H1 (cell line): ENCODE measurements around the gene CARD11. TPM values are rescaled to one million over a fixed set of nuclear protein-coding genes. Genes with fewer than 3 reads are reported as not detected.

Experiments
- CTCF ChIA-PET: fragments of 300-600 bp; sonication (Branson Sonifier 250); formaldehyde crosslinking; loops from one replicate; lab custom pipeline; 2021; ENCODE audit not compliant: partially characterized antibody; lab: Charles Lee
- POLR2A ChIA-PET: fragments of 300-600 bp; sonication (Branson Sonifier 250); formaldehyde crosslinking; loops from one replicate; lab custom pipeline; 2021; ENCODE audit warnings: inconsistent platforms; ENCODE audit not compliant: partially characterized antibody; lab: Charles Lee
- DNase-seq, 2 experiments: peaks; one replicate each; pipeline versions ENCODE4 v3.0.0 to v3.0.0-alpha.2; 2010 to 2022; ENCODE audit warnings: low spot score in 2 of 2, low read depth in 1 of 2, mixed read lengths in 1 of 2
- FAIRE-seq: peaks from 2 replicates; lab custom pipeline; 2011; peaks lifted over from hg19 to GRCh38; lab: Jason Lieb, UNC
- H2AFZ ChIP-seq: 2 replicates; pipeline ENCODE4 v1.8.1; 2012; ENCODE audit warnings: low read length, inconsistent platforms
- H2AK5ac ChIP-seq: 2 replicates; pipeline ENCODE4 v1.6.1; 2013; ENCODE audit warnings: low read depth, low read length
- H2BK120ac ChIP-seq: replicated peaks from 2 replicates; pipeline ENCODE3; 2013; ENCODE audit warnings: low read depth, low read length, inconsistent platforms
- H2BK12ac ChIP-seq: 2 replicates; pipeline ENCODE4 v1.6.1; 2013; ENCODE audit warnings: low read depth, low read length
- H2BK15ac ChIP-seq: 2 replicates; pipeline ENCODE4 v1.6.1; 2013; ENCODE audit warnings: low read length
- H2BK20ac ChIP-seq: 2 replicates; pipeline ENCODE4 v1.6.1; 2013; ENCODE audit warnings: low read length
- H2BK5ac ChIP-seq: 2 replicates; pipeline ENCODE4 v1.6.1; 2013; ENCODE audit warnings: low read depth, low read length
- H3K14ac ChIP-seq: 2 replicates; pipeline ENCODE4 v1.6.1; 2013; ENCODE audit warnings: inconsistent platforms; ENCODE audit not compliant: insufficient read length
- H3K18ac ChIP-seq: 2 replicates; pipeline ENCODE4 v1.6.1; 2013; ENCODE audit warnings: low read length; ENCODE audit errors: extremely low read depth
- H3K23ac ChIP-seq: 2 replicates; pipeline ENCODE4 v1.6.1; 2013; ENCODE audit warnings: inconsistent platforms; ENCODE audit not compliant: insufficient read length
- H3K23me2 ChIP-seq: 2 replicates; pipeline ENCODE4 v1.6.1; 2013; ENCODE audit warnings: low read depth, low read length
- H3K27ac ChIP-seq: 2 replicates; pipeline ENCODE4 v1.6.1; 2011; ENCODE audit warnings: low read depth, low read length, inconsistent platforms
- H3K27me3 ChIP-seq, 4 experiments: replicated peaks in 1 of 4; 1 replicate in 1 of 4; 2 replicates in 3 of 4; pipeline versions ENCODE4 v1.6.1 to v1.8.1; 2011 to 2013; ENCODE audit warnings: low read length in 3 of 4, mild to moderate bottlenecking in 3 of 4, inconsistent platforms in 2 of 4, mixed read lengths in 2 of 4, moderate library complexity in 1 of 4; ENCODE audit not compliant: control insufficient read depth in 3 of 4, insufficient read depth in 3 of 4; ENCODE audit errors: extremely low read depth in 1 of 4
- H3K36me3 ChIP-seq, 4 experiments: 2 replicates each; pipeline versions ENCODE4 v1.6.1 to v1.8.1; 2011 to 2013; ENCODE audit warnings: mild to moderate bottlenecking in 4 of 4, low read length in 3 of 4, moderate library complexity in 2 of 4, control low read depth in 1 of 4, inconsistent platforms in 1 of 4; ENCODE audit not compliant: insufficient read depth in 4 of 4, control insufficient read depth in 2 of 4
- H3K4ac ChIP-seq: replicated peaks from 2 replicates; pipeline ENCODE3; 2013; ENCODE audit warnings: low read length, low read depth, mixed read lengths, inconsistent platforms; ENCODE audit not compliant: insufficient read length
- H3K4me1 ChIP-seq, 4 experiments: replicated peaks in 1 of 4; 1 replicate in 1 of 4; 2 replicates in 3 of 4; pipeline versions ENCODE4 v1.6.1 to v1.8.1; 2011 to 2013; ENCODE audit warnings: low read length in 3 of 4, inconsistent platforms in 2 of 4, mixed read lengths in 1 of 4; ENCODE audit not compliant: insufficient read depth in 4 of 4, control insufficient read depth in 3 of 4
- H3K4me2 ChIP-seq, 2 experiments: 2 replicates each; pipeline versions ENCODE4 v1.6.1 to v1.8.1; 2011 to 2013; ENCODE audit warnings: low read depth in 2 of 2, low read length in 2 of 2, control low read depth in 1 of 2, inconsistent platforms in 1 of 2, mild to moderate bottlenecking in 1 of 2; ENCODE audit not compliant: insufficient read depth in 1 of 2
- H3K4me3 ChIP-seq, 4 experiments: fragments of 200-600, 300-600 bp in 1 of 4; sonication (generic), shearing (Covaris generic), sonication (Bioruptor Twin) in 1 of 4; 2 replicates each; pipeline versions ENCODE4 v1.5.1 to v1.8.1; 2011 to 2016; ENCODE audit warnings: low read length in 4 of 4, low read depth in 3 of 4, control low read depth in 2 of 4, inconsistent platforms in 2 of 4, mild to moderate bottlenecking in 2 of 4, mixed read lengths in 1 of 4, moderate library complexity in 1 of 4; ENCODE audit not compliant: insufficient read depth in 2 of 4; ENCODE audit errors: extremely low read depth in 1 of 4
- H3K56ac ChIP-seq: replicated peaks from 2 replicates; pipeline ENCODE3; 2013; ENCODE audit warnings: low read depth, mild to moderate bottlenecking, mixed read lengths, low read length, inconsistent platforms; ENCODE audit not compliant: insufficient read length
- H3K79me1 ChIP-seq: 2 replicates; pipeline ENCODE4 v1.6.1; 2013; ENCODE audit warnings: low read depth, low read length, control low read depth
- H3K79me2 ChIP-seq, 2 experiments: 2 replicates each; pipeline versions ENCODE4 v1.6.1 to v1.8.1; 2012 to 2013; ENCODE audit warnings: low read length in 2 of 2, mild to moderate bottlenecking in 2 of 2, inconsistent platforms in 1 of 2; ENCODE audit not compliant: insufficient read depth in 2 of 2, control insufficient read depth in 1 of 2
- H3K9ac ChIP-seq, 4 experiments: replicated peaks in 1 of 4; 1 replicate in 1 of 4; 2 replicates in 3 of 4; pipeline versions ENCODE4 v1.6.1 to v1.8.1; 2011 to 2013; ENCODE audit warnings: low read depth in 3 of 4, low read length in 3 of 4, control low read depth in 2 of 4, mild to moderate bottlenecking in 2 of 4, moderate library complexity in 2 of 4, inconsistent platforms in 1 of 4; ENCODE audit errors: extremely low read depth in 1 of 4
- H3K9me3 ChIP-seq, 2 experiments: 2 replicates each; pipeline versions ENCODE4 v1.6.1 to v1.8.1; 2012 to 2013; ENCODE audit warnings: mild to moderate bottlenecking in 2 of 2, moderate library complexity in 2 of 2, control low read depth in 1 of 2, inconsistent platforms in 1 of 2, low read depth in 1 of 2, low read length in 1 of 2, mixed read lengths in 1 of 2; ENCODE audit not compliant: insufficient read depth in 2 of 2
- H4K20me1 ChIP-seq, 2 experiments: replicated peaks in 1 of 2; 2 replicates each; pipeline versions ENCODE3 to v1.8.1; 2011 to 2013; ENCODE audit warnings: inconsistent platforms in 2 of 2, low read length in 2 of 2, mild to moderate bottlenecking in 1 of 2; ENCODE audit not compliant: insufficient read depth in 2 of 2, control insufficient read depth in 1 of 2
- H4K5ac ChIP-seq: 2 replicates; pipeline ENCODE4 v1.6.1; 2013; ENCODE audit warnings: low read length, low read depth, mixed read lengths, inconsistent platforms; ENCODE audit not compliant: insufficient read length
- H4K8ac ChIP-seq: 2 replicates; pipeline ENCODE4 v1.8.0; 2013; ENCODE audit warnings: mild to moderate bottlenecking, moderate library complexity, low read length, inconsistent platforms; ENCODE audit not compliant: insufficient read depth; ENCODE audit errors: extremely low read depth
- H4K91ac ChIP-seq: replicated peaks from 2 replicates; pipeline ENCODE3; 2013; ENCODE audit warnings: low read length, mixed read lengths, inconsistent platforms; ENCODE audit not compliant: insufficient read length
- ASH2L ChIP-seq: fragments of 200-600, 300-600 bp; sonication (generic); IDR thresholded peaks from one replicate; pipeline ENCODE4 v1.7.1; 2017; ENCODE audit warnings: low read length
- BACH1 ChIP-seq: IDR thresholded peaks from 2 replicates; pipeline ENCODE4 v1.6.1; 2012; ENCODE audit warnings: low read length, improper control_type of control experiment
- CEBPB ChIP-seq: IDR thresholded peaks from 2 replicates; pipeline ENCODE4 v1.6.1; 2012; ENCODE audit warnings: low read depth, low read length
- CHD2 ChIP-seq: IDR thresholded peaks from 2 replicates; pipeline ENCODE4 v1.6.1; 2012; ENCODE audit warnings: low read length, improper control_type of control experiment
- KDM1A ChIP-seq: fragments of 200-600, 300-600 bp; sonication (generic); IDR thresholded peaks from 2 replicates; pipeline ENCODE4 v1.7.1; 2016; ENCODE audit warnings: mild to moderate bottlenecking, low read length, borderline replicate concordance
- MAFK ChIP-seq: IDR thresholded peaks from 2 replicates; pipeline ENCODE4 v1.6.1; 2012; ENCODE audit warnings: low read depth, mild to moderate bottlenecking, improper control_type of control experiment, low read length
- NANOG ChIP-seq: IDR thresholded peaks from 2 replicates; pipeline ENCODE4 v1.6.1; 2011; ENCODE audit warnings: low read length, low read depth, mild to moderate bottlenecking, inconsistent platforms; ENCODE audit not compliant: insufficient read depth, poor library complexity, severe bottlenecking
- POLR2A ChIP-seq, 2 experiments: IDR thresholded peaks; 1 replicate in 1 of 2; 2 replicates in 1 of 2; pipeline ENCODE4 v1.6.1; 2011; ENCODE audit warnings: low read depth in 2 of 2, low read length in 2 of 2, mild to moderate bottlenecking in 2 of 2; ENCODE audit errors: control extremely low read depth in 1 of 2
- SIN3A ChIP-seq, 2 experiments: IDR thresholded peaks in 1 of 2; conservative IDR thresholded peaks in 1 of 2; 2 replicates each; pipeline ENCODE4 v1.6.1; 2011 to 2012; ENCODE audit warnings: low read length in 2 of 2, improper control_type of control experiment in 1 of 2, low read depth in 1 of 2, mild to moderate bottlenecking in 1 of 2
- SP1 ChIP-seq: IDR thresholded peaks from 2 replicates; pipeline ENCODE4 v1.6.1; 2011; ENCODE audit warnings: low read depth, low read length
- SP2 ChIP-seq: IDR thresholded peaks from 2 replicates; pipeline ENCODE4 v1.6.1; 2012; ENCODE audit warnings: mild to moderate bottlenecking, low read length, inconsistent platforms
- ZNF274 ChIP-seq: IDR thresholded peaks from 2 replicates; pipeline ENCODE4 v1.7.0; 2012; ENCODE audit warnings: low read length, borderline replicate concordance; ENCODE audit errors: extremely low read depth
- WGBS, 2 experiments: shearing (Covaris generic) in 1 of 2; methylation state at CpG; one replicate each; pipeline versions ENCODE4 v1.1.6 to v1.1.7; 2013 to 2015; ENCODE audit warnings: low lambda C conversion rate in 2 of 2, mixed read lengths in 2 of 2, inconsistent platforms in 1 of 2, low coverage in 1 of 2, missing lambda C conversion rate in 1 of 2; ENCODE audit not compliant: insufficient replicate concordance in 2 of 2, insufficient coverage in 1 of 2, insufficient read length in 1 of 2; ENCODE audit errors: extremely low coverage in 1 of 2, missing lambda C conversion rate in 1 of 2; 5-methylcytosine and 5-hydroxymethylcytosine counted together
- polyA plus RNA-seq, 7 experiments: library from polyadenylated mRNA; depleted of rRNA in 3 of 7; stranded (reverse) in 5 of 7; unstranded in 2 of 7; fragments of >200 nt in 5 of 7; fragments of 200-250 nt in 2 of 7; gene quantifications; 1 replicate in 5 of 7; 2 replicates in 1 of 7; 4 replicates in 1 of 7; pipeline versions ENCODE4 v1.2.1 to v1.2.3, GENCODE V29; 2011 to 2013; ENCODE audit warnings: missing spikeins in 2 of 7, mixed read lengths in 2 of 7
- total RNA-seq: library from RNA; stranded (reverse); fragmentation: NEBNext Ultra II Directional; extraction: Animal tissue kit (Norgen Biotek cat#: 25700); gene quantifications from 2 replicates; pipeline ENCODE4 v1.2.1, GENCODE V29; 2021
- TF ChIP-seq, protein P1 (sequence below): IDR thresholded peaks from 2 replicates; pipeline ENCODE4 v1.6.1; 2012; ENCODE audit warnings: inconsistent platforms

CARD11 gene
- total and polyA plus RNA-seq, 2 of the 8 experiments (the other 6 are each of a cell fraction or from before 2014, with no cell fraction given), result 12.6 to 29.8 TPM

GRCh38 chr7:2930310-2931033 lies 113.2 kb downstream of the CARD11 start:
- Histone ChIP-seq H3K4ac (no peak overlapping the region), H3K27ac (no peak overlapping the region), H3K56ac (no peak overlapping the region), H2AFZ (no peak overlapping the region), H3K27me3 (no peaks in the 10 kb centered on the region), H3K4me3 (no peak overlapping the region), H2BK12ac (no peak overlapping the region), H3K14ac (no peak overlapping the region), H3K4me1 (no peaks in the 10 kb centered on the region), H3K23me2 (no peaks in the 10 kb centered on the region), H3K9me3 (no peaks in the 10 kb centered on the region), H2BK120ac (no peak overlapping the region), H3K79me2 (no peaks in the 10 kb centered on the region), H3K36me3 (no peaks in the 10 kb centered on the region), H4K8ac (no peak overlapping the region), H2BK5ac (no peak overlapping the region), H2BK20ac (no peak overlapping the region), H3K23ac (no peak overlapping the region), H2BK15ac (no peak overlapping the region), H3K18ac (no peak overlapping the region), H4K91ac (no peak overlapping the region), H4K20me1 (peaks cover 0 to 1% of the 10 kb centered on the region in 2 experiments), H2AK5ac (no peak overlapping the region), H3K4me2 (no peak overlapping the region), H3K9ac (no peak overlapping the region), H3K79me1 (no peaks in the 10 kb centered on the region), H4K5ac (no peak overlapping the region)
- DNase-seq, result no peak
- FAIRE-seq, result no peak
- WGBS, 2 experiments, result 90% methylated on average over 13 of the region's 13 CpGs; no CpG with 5 or more reads in 1 of the 2 experiments
- POLR2A ChIA-PET, result no interaction called here
- CTCF ChIA-PET, result interaction anchor here (0.9 to 1.1 kb wide), 2 partner anchors 10 to 66 kb away, joined by 4 to 5 read pairs; no protein-coding TSS in a partner anchor
- TF ChIP-seq, protein P1, sequence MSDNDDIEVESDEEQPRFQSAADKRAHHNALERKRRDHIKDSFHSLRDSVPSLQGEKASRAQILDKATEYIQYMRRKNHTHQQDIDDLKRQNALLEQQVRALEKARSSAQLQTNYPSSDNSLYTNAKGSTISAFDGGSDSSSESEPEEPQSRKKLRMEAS, result no peak
- TF ChIP-seq ZNF274, result no peak
- TF ChIP-seq SIN3A (conservative IDR thresholded peaks at IDR 0.05 in 1 of 2, IDR thresholded peaks at IDR 0.05 in 1 of 2; ENCODE audit: low read depth in 1 of 2, low read length in 2 of 2), result no peak
- TF ChIP-seq KDM1A, result no peak
- no peak for TF ChIP-seq SP2
- TF ChIP-seq NANOG, result no peak
- no peak for TF ChIP-seq BACH1
- no peak for TF ChIP-seq CEBPB
- TF ChIP-seq POLR2A (IDR thresholded peaks at IDR 0.05; ENCODE audit: control extremely low read depth in 1 of 2, low read depth in 2 of 2, low read length in 2 of 2), result no peak
- no peak for TF ChIP-seq MAFK
- no peak for TF ChIP-seq SP1
- no peak for TF ChIP-seq CHD2
- TF ChIP-seq ASH2L, result no peak
